ENCODE data around the gene BCAT1.
"Not testable (repeated sequence)": the region's sequence is repeated elsewhere in the genome, so short reads cannot be mapped to it uniquely, and the experiment has no call there.

Gene BCAT1

DNA sequence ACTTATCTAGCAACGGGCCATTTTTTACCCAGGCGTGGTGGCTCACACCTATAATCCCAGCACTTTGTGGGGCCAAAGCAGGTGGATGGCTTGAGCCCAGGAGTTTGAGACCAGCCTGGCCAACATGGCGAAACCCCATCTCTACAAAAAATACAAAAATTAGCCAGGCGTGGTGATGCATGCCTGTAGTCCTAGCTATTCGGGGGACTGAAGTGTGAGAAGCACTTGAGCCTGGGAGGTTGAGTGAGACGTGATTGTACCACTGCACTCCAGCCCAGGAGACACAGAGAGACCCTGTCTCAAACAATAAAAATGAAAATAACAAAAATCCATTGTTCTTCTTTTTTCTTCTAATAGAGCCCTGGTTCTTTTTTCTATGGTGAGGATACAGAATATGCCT is 7.5 kb upstream of the BCAT1 start:
- DNase-seq = not testable (repeated sequence)

DNA sequence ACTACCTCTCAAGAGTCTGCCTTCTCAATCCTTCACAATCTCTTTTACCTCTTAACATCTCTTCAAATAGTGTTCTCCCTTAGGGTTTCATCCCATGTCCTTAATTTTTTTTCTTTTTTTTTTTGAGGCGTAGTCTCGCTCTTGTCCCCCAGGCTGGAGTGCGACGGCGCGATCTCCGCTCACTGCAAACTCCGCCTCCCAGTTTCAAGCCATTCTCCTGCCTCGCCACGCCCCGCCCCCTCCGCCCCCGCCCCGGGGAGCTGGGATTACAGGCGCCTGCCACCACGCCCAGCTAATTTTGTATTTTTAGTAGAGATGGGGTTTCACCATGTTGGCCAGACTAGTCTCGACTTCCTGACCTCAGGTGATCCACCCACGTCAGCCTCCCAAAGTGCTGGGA is 7.0 kb upstream of the BCAT1 start:
- no peak for DNase-seq

DNA sequence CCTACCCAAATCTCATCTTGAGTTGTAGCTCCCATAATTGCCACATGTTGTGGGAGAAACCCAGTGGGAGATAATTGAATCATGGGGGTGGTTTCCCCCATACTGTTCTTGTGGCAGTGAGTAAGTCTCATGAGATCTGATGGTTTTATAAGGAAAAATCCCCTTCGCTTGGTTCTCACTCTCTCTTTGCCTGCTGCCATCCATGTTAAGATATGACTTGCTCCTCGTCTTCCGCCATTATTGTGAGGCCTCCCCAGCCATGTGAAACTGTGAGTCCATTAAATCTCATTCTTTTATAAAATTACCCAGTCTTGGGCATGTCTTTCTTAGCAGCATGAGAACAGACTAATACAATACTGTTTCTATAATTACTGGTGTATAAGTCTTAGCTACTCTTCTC is 6.5 kb upstream of the BCAT1 start:
- peak in 1 of 2 donors; percentile 27 for DNase-seq

DNA sequence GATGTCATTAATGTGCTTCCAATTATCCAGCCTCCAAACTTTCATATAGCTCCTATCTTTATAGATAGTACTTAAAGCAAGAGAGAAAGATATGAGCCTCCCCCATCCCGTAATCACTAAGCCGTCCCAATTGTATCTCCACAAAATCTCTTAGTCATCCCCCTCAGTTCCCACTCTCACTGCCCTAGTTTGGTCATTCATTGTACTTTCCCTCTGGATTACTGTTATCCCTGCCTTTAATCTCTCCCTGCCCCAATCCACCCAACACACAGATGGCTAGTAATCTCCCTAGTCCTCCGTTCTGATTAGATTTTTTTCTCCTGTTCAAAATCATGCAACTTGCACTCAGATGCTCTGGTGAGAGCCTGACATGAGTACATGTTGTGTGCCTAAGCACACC is 5.4 kb upstream of the BCAT1 start:
- DNase-seq = no peak

DNA sequence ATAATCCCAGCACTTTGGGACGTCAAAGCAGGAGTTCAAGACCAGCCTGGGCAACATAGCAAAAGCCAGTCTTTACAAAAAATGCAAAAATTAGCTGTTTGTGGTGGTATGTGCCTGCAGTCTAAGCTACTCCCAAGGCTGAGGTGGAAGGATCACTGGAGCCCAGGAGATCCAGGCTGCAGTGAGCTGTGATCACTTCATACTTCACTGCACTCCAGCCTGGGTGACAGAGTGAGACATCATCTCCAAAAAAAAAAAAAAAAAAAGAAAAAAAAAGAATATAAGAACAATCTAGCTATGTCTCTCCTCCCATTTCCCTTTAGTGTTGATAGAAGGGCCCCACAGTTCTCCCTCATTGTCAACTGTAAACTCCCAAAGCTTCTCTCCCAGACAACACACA is 3.5 kb upstream of the BCAT1 start:
- DNase-seq = no peak

DNA sequence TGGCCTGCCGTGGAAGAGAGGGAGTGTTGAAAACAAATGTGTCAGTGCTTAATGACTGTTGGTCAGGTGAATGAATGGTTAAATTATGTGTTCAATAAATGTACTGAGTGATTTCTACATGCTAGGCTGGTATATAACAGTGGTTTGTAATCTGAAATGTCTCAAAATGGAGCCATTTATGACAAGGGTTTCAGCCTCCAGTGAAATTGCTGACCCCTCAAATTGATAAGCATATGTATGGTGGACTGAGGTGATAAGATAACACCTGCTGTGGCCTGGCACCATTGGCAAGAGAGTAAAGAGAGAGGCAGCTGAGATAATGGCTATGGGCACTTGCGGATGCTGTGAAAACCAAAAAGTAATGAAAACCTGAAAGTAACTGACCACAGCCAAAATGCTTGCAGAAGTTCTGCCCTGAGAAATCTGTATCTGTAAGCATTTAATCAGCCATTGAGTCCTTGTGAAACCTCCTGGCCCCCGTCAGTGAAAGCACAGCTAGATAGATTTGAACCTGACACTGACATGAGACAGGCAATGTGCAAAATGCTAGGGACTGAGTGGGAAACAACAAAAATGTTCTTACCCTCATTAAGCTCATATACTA is 1.4 kb upstream of the BCAT1 start:
- no peak for DNase-seq

DNA sequence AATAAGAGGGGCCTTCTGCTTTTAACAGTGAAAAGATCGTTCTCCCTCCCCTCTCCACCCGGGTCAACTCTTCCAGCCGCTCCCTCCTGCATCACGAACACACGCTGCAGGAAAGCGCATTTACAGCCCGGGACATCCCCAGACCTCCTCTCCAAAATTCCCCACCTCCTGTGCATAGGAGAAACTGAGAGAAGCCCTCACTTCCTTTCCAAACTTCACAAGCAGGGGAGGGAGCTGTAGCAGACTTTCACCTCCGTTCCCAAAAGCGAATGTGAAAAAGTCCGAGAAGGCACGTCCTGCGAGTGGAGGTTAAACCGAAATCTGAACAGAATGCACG is 513 bp downstream of the BCAT1 start:
- peak in 1 of 2 donors; percentile 14 for DNase-seq

DNA sequence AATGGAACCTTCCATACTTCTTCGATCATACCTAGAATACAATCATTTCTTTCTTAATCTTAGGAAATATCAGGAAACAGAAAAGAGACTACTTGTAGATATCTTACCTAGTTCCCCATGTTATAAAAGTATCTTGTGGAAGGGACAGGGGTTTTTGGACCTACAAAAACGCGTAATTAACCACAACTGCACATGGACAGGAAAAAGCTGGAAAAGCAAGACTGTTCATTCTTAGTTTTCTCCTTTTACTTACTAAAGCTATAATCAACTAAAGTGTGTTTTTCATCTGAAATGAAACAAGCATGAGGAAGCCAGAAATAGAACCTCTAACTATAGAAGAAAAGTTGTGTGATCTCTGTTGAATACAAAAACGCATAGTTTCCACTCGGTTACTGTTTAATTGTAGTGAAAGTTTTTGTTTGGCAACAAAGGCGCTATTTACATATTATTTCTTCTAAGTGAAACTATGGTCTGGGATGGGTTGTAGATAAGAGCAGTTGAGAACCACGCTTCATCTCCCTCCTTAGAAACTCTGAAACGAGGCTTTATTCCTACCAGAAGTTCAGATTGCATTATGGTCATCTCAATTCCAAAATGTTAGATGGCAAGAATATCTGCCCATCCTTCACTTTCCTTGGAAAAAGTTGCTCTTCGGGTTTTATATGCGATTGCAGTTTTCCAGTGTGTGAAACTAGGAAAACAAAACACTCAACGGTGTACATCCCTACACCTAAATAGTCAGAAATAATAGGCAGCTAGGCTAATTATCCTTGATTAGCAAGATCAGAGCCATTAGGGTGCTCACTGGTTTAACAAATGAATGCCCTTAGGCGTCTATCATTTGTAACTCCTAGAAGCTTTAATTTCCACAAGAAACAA is 1.1 kb downstream of the BCAT1 start:
- no peak for DNase-seq

DNA sequence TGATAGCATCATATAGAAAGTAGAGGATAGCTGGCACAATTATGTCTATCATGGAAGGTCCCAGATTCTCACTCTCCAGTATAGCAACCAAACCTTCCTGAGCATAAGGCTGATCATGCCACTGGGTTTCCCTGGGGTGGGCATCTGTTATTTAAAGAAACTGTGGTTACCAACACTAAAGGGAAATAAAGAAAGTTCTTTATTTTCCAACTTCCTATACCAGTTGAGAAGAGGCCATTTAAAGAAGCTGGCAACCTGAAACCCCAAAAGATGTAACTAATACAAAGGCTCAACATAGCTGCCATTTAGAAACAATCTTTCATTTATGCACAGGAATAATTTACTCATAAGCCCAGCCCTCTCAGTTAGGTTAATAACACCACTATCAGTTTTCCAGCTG is 3.1 kb downstream of the BCAT1 start:
- DNase-seq = peak; percentile 19 to 25

DNA sequence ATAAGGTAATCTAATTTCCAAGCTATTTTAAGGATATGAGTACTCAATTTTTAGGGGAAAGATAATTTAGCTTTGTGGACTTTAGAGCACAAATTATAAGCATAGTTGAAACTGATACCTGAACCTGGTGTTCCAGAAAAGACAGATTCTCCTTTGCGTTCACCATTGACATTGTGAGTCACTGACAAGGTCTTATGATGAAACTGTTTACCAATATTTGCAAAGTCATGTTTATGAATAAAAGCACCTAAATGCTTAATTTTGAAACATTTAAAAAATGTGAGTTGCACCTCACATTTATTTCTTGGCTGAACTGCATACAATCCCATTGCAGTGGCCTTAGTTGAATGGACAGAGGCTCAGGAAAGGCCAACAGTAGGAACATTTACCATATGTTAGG is 3.9 kb downstream of the BCAT1 start:
- DNase-seq = no peak

DNA sequence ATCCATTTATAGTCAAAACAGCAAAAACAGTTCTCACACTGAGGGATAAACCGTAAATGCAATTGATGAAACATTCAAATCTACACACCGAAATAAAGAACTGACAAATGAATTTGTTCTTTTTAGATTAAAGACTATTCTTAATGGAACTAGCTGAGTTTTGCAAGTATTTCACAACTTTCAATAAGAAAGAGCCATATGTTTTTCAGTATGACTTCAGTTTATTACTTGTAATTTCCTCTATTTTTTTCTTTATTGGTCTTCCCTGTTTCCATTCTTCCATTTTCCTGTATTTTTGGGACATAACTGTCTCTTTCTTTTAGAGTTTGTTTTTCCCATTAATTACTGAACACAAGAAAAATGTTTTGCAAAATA is 4.3 kb downstream of the BCAT1 start:
- DNase-seq = peak in 1 of 2 donors; percentile 35

DNA sequence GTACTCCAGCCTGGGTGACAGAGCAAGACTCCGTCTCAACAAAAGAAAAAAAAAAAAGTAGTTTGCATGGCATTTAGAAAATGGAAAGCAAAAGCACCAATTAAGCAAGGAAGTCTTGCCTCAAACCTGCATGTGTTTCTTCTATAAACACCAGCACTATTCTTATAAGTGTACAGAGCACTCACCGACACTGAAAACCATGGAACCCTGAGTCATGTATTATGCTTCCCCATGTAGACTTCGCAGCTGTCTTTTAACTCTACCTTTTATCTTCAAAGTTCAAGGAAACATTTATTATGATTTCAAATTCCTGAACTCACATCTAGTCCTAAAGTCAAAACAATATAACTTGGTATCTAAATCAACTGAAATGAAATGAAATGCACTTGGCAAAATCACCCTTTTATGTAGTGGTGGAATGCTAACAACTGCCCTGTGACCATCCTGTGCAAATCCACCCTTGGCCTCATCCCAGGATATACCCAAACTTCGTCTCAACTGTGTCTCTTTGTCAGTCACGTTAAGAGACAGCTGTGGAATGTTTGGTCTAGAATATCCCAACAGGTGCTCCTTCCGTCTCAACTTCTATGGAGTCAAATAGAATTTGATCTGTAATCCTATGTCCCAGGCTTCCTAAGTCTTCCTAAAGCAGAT is 4.8 kb downstream of the BCAT1 start:
- no peak for DNase-seq

DNA sequence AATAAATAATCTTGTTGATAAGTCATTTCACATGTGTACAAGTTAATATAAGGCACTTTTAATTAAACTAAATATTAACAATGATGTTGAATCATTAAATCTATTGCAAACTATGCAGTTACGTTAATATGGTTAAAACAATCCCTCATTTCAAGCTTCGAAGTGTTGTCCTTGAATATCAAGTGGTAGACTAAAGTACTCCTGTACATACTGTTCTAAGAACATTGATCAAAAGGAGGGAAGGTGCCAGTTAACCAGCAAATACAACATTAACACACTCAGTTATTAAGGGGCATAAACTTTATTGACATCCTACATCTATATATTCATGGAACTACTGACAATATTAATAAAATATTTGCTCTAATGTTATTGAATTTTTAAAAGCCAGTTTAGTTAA is 8.7 kb downstream of the BCAT1 start:
- no peak for DNase-seq

DNA sequence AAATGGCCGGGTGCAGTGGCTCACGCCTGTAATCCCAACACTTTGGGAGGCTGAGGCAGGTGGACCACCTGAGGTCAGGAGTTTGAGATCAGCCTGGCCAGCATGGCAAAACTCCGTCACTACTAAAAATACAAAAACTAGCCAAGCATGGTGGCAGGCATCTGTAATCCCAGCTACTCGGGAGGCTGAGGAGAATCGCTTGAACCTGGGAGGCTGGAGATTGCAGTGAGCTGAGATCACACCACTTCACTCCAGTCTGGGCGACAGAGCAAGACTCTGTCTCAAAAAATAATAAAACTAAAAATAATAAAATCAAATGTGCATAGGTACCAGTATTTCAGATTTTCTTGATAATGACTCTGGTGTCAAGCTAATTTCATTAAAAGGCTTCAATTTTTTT is 9.3 kb downstream of the BCAT1 start:
- DNase-seq = not testable (repeated sequence)

DNA sequence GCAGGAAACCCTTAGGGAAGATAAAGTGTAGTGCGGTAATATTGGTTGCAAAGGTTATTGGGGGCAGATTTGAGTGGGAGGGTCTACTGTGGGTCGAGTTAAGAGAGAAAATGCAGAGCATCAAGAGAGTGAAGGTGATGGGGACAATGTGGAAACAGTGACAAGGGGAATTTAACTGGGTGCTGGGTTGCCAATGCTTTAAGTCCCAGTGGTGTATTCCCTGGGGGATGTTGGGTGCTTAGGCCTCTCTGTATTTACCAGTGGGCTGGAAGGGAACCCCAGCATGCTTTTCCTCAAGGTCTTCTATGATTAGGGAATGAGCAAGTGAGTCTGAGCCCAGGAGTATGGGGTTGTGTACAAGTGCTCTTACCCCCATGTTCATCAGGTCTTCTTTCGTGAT is 10.6 kb downstream of the BCAT1 start:
- no peak for DNase-seq

DNA sequence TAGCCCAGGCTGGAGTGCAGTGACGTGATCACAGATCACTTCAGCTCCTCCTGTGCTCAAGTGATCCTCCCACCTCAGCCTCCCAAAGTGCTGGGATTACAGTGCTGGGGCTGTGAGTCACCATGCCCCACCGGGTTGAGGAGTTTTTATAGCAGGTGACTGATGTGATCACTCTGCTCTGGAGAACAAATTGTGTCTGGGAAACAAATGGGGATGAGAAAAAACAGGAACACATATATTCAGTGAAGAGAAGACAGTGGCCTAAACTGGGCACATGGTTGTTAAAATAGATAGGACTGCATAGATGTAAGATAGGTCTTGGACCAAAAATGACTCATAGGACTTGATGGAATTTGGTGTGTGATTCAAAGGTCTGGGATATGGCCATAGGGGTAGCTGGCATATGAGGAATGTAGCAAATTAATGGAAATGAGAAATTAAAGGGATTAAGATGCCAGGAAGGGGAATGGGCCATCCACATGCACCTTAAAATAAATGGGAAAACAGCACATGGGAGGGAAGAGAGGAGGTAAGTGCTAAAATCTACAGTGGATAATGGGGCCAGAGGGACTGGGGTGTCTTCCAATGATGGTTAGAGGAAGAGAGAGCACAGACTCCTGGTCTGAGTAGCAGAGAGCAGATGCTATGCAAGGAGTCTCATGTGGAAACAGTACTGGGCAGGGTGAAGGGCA is 11.2 kb downstream of the BCAT1 start:
- DNase-seq = no peak

DNA sequence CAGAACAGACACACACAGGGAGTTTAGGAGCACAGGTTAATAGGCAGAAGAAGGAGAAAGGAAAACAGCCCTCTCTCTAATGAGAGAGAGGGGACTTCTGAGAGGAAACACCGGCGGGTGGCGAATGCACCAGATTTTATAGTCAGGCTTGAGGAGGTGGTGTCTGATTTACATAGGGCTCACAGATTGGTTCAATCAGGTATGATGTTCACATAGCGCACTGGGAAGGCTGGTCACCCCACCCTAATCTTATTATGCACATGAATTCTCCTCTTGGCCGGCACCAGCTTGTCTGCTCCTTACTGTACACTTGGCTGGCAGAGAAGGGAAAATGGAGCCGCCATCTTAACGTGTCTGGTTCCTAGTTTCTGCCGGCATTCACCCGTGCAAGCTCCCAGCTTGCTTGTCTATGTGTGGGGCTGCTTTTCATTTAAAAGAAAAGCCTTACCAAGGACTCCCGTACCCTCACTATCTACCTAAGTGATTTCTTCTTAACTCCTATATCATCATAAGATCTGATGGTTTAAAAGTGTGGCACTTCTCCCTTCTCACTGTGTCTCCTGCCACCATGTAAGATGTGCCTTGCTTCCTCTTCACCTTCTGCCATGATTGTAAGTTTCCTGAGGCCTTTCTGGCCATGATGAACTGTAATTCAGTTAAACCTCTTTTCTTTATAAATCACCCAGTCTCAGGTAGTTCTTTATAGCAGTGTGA is 15.1 kb downstream of the BCAT1 start:
- DNase-seq = no peak

DNA sequence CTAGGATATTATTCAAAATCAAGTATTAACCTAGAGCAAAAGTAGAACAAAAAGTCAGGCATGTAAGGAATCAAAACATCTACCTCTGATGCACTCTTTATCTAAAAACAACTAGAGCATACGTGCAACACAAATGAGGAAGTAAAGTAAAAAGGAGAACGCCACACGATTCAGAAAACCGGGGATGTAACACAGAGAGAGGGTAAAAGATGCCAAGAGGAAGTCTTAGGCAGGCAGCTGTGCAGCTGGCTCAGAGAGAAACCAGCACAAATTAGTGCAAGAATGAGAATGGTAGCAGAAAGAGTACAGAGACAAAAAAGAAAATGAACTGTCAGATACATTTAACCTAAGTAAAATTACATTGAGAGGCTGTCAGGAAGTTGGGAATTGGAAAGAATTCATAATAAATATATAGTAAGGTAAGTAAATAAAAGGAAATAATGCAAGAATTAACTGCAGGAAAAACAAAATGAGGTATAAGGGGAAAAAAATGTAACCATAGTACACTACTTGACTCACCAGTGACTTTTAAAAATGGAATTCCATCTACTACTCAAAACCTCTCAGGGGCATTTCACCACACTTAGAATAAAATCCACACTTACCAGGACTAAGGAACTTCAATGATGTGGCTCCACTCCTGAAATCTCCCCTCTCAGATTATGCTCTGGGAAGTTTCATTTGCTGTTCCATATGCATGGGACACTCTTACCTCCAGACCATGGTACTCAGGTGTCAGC is 17.1 kb downstream of the BCAT1 start:
- DNase-seq = peak; percentile 69 to 77

DNA sequence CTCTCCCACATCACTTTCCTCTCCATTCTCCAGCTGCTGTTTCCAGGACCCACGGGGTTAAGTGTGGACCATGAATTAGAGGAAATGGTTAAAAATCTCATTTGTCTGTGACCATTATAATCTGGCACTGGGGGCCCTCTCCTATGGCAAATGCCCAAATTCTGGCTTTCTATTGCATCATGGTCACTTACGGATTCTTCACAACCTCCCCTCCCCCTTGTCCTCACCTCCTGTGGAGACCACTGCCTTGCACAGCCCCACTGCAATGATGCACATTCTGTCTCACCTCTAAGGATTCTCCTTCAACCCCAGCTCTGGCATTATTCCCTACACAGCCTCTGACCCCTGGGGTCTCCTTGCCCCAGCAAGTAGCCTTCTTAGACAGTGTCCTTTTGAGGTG is 18.9 kb downstream of the BCAT1 start:
- no peak for DNase-seq

DNA sequence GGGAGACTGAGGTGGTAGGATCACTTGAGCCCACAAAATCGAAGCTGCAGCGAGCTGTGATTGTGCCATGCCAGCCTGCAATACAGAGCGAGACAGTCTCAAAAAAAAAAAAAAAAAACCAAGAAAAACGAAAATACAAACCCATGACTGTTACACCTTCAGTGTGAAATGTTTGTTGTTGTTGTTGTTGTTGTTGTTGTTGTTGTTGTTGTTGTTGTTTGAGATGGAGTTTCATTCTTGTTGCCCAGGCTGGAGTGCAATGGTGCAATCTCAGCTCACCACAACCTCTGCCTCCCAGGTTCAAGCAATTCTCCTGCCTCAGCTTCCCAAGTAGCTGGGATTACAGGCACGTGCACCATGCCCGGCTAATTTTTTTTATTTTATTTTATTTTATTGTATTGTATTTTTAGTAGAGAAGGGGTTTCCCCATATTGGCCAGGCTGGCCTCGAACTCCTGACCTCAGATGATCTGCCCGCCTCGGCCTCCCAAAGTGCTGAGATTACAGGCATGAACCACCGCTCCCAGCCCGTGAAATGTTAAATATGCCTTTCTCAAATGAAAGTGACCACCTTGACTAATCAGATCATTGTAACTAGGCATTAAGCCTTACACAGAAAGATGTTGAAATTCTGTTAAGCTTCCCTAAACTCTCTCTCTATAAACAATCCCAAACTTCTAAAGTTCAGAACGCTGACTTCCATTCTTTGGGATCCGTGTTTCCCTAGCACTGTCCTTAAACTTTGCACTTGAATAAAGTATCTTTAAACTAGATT is 20.2 kb downstream of the BCAT1 start:
- not testable (repeated sequence) for DNase-seq

DNA sequence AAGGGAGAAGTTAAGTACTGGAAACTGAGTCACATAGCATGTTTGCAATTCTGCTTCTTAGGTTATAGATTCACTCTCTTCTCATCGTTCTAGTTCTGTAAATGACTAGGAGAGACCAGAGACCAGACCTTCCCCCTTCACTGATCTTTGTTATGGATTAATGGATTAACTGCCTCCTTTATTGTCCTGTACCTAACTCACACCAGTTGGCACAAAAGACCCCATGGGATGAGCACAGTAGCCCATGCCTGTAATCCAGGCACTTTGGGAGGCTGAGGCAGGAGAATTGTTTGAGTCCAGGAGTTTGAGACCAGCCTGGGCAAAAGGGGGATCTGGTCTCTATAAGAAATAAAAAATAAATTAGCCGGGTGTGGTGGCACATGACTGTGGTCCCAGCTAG is 20.8 kb downstream of the BCAT1 start:
- no peak for DNase-seq
